ENCODE measurements around the gene SLC4A3. TPM values are rescaled to one million over a fixed set of nuclear protein-coding genes. Genes with fewer than 3 reads are reported as not detected.

Gene SLC4A3
- total and polyA plus RNA-seq, 2 of the 8 experiments (the other 6 are each of a cell fraction or from before 2014, with no cell fraction given) = 4.8 to 7.4 TPM

DNA sequence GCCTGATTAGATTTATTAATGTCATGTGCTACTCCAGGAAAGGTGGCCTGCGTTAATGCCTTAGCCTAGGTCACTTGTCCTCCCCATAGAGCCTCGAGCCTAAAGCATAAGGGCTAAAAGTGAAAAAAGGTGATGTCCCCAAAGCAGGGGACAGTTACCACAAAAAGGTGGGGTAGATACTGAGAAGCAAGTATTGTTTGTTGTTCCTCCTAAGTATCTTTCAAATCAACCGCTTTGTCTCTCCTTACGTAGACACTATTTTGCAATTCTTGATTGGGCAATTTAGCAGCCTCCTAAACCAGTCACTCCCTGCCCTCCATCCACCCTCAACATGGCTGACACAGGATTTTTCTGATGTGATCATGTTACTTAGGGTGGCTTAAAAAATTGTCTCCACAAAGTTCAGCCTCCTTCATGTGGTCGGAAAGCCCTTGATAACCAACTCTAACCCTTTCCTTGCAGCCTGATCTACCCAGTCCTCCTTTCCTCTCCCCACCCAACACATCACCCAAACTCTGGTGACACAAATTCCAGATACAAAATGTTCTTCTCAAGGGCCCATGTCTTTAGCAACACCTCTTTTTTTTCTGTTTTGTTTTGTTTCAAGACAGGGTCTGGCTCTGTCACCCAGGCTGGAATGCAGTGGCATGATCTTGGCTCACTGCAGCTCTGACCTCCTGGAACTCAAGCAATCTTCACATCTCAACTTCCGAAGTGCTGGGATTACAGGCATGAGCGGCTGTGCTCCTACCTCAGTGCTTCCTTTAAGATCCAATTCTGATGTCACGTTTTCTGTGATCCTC is 48.4 kb upstream of the SLC4A3 start (continued):
- TF ChIP-seq, protein P1, sequence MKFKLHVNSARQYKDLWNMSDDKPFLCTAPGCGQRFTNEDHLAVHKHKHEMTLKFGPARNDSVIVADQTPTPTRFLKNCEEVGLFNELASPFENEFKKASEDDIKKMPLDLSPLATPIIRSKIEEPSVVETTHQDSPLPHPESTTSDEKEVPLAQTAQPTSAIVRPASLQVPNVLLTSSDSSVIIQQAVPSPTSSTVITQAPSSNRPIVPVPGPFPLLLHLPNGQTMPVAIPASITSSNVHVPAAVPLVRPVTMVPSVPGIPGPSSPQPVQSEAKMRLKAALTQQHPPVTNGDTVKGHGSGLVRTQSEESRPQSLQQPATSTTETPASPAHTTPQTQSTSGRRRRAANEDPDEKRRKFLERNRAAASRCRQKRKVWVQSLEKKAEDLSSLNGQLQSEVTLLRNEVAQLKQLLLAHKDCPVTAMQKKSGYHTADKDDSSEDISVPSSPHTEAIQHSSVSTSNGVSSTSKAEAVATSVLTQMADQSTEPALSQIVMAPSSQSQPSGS (IDR thresholded peaks at IDR 0.05; ENCODE audit: low read length) = no peak
- no peak for TF ChIP-seq TAF1 (IDR thresholded peaks at IDR 0.05; ENCODE audit: low read depth, low read length)
- TF ChIP-seq KDM4A (IDR thresholded peaks at IDR 0.05; ENCODE audit: low read depth, low read length, severe bottlenecking) = no peak
- no peak for TF ChIP-seq PHF8 (conservative IDR thresholded peaks at IDR 0.05; ENCODE audit: low read depth, low read length)
- no peak for TF ChIP-seq CEBPB (IDR thresholded peaks at IDR 0.05; ENCODE audit: low read depth, low read length)
